ENCODE measurements around the gene AGBL5.
"Not testable (repeated sequence)": the region's sequence is repeated elsewhere in the genome, so short reads cannot be mapped to it uniquely, and the experiment has no call there.

GRCh38 chr2:27111392-27112078 is 60.1 kb downstream of the AGBL5 start:
- TF ChIP-seq HOXA7 (CRISPR knock-in tag; IDR thresholded peaks at IDR 0.05); ZSCAN12 (CRISPR knock-in tag; IDR thresholded peaks at IDR 0.05); YY1 (IDR thresholded peaks at IDR 0.05; ENCODE audit: insufficient read depth, insufficient replicate concordance, low read depth, low read length); TCF7L2 (IDR thresholded peaks at IDR 0.05; ENCODE audit: low read depth, low read length); NFYB (CRISPR knock-in tag; IDR thresholded peaks at IDR 0.05): not testable (repeated sequence)

Measured in HepG2 (cell line).